Vagina (tissue), 2 donors: ENCODE data around the gene USP49.

Experiments used
- POLR2A ChIP-seq, 2 donors: fragments of 450-650 bp; IDR thresholded peaks; one replicate each; pipeline ENCODE4 v1.6.1; 2017; ENCODE audit warnings: antibody characterized with exemption in 2 of 2, mild to moderate bottlenecking in 2 of 2, moderate library complexity in 2 of 2
- POLR2AphosphoS5 ChIP-seq, 2 donors: sonication (generic); formaldehyde crosslinking; IDR thresholded peaks; one replicate each; pipeline ENCODE4 v1.9.0; 2017; ENCODE audit warnings: antibody characterized with exemption in 2 of 2, mild to moderate bottlenecking in 2 of 2, low read depth in 1 of 2; ENCODE audit not compliant: insufficient read depth in 1 of 2
- TF ChIP-seq, protein P1 (sequence below), 3 experiments: fragments of 450-650 bp in 2 of 3; fragments of 200-600 bp in 1 of 3; sonication (generic) in 1 of 3; IDR thresholded peaks; one replicate each; pipeline ENCODE4 v1.5.1; 2017 to 2019; ENCODE audit warnings: antibody characterized with exemption in 3 of 3, mild to moderate bottlenecking in 2 of 3, moderate library complexity in 2 of 3

DNA sequence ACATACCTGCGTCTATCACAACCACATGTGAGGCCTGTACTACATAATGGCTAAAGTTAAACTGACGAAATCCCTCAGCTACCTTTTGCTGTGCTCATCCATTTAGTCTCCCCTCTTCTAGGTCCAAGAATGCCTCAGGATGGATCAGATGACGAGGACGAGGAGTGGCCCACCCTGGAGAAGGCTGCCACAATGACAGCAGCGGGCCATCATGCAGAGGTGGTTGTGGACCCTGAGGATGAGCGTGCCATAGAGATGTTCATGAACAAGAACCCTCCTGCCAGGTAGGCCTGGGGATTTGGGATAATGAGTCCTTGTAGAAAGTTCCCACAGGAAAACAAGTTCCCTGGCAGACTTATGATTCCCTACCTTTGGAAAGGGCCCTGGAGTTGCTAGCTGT, 32.1 kb upstream of the USP49 start:
- TF ChIP-seq, protein P1, sequence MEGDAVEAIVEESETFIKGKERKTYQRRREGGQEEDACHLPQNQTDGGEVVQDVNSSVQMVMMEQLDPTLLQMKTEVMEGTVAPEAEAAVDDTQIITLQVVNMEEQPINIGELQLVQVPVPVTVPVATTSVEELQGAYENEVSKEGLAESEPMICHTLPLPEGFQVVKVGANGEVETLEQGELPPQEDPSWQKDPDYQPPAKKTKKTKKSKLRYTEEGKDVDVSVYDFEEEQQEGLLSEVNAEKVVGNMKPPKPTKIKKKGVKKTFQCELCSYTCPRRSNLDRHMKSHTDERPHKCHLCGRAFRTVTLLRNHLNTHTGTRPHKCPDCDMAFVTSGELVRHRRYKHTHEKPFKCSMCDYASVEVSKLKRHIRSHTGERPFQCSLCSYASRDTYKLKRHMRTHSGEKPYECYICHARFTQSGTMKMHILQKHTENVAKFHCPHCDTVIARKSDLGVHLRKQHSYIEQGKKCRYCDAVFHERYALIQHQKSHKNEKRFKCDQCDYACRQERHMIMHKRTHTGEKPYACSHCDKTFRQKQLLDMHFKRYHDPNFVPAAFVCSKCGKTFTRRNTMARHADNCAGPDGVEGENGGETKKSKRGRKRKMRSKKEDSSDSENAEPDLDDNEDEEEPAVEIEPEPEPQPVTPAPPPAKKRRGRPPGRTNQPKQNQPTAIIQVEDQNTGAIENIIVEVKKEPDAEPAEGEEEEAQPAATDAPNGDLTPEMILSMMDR (IDR thresholded peaks at IDR 0.05), result no peak
- no peak for TF ChIP-seq POLR2A (IDR thresholded peaks at IDR 0.05)
- no peak for TF ChIP-seq POLR2AphosphoS5 (IDR thresholded peaks at IDR 0.05; ENCODE audit: insufficient read depth in 1 of 2, low read depth in 1 of 2)
